ENCODE measurements around the gene DYRK1A. TPM values are rescaled to one million over a fixed set of nuclear protein-coding genes. Genes with fewer than 3 reads are reported as not detected.

DYRK1A gene
- total RNA-seq, 1 experiment from 2014 or later: 48.7 TPM

DNA sequence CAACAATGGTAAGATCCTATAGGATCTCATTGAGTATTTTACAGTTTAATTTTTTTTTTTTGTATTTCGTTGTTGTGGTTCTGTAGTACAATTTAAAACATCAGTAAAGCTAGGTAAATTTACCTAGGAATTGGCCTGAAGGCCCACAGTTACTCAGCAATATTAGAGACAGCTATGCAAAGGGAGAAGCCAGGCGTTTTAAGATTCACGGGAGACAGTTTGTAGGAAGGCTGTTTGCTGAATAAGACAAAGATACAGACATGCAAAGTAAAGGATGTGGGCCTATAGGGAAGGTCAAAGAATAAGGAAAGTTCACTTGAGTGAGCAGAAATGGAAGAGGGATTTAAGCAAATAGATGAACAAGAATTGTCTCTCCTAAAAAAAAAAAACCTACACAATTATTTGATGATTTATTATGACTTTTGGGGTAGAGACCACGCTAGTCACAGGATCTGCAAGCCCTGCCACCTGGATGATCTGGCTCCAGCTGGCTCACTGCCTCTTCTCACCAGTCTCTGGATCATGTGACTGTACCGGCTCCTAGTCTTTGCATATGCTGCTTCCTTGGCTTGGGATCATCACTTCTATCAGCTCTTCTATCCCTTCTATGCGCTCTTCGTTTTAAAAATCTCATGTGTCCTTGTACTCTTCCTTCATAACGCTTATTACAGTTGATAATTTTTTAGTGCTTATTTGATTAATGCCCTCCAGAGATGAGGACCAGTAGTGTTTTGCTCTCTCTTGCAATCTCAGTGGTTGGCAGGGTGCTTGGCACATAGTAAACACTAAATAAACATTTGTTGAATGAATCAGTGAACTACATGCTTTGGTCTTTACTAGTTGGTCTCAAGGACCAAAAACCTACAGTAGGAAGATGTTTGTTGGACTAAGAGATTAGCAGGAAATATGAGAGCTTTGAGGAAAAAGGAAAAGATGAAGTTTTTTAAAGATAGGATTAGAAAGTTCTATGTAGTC is 14.1 kb downstream of the DYRK1A start:
- Histone ChIP-seq H3K9ac (ENCODE audit: low read length) (peak overlapping the region; percentile 14; the same call in 1 of the 2 replicates), H3K4me3 (ENCODE audit: low read length) (no peak overlapping the region), H3K9me2 (replicated peaks; ENCODE audit: low read length) (no peaks in the 10 kb centered on the region), H3K4me1 (ENCODE audit: insufficient read depth, low read length) (peaks cover 35% of the 10 kb centered on the region), H3K79me2 (ENCODE audit: low read length) (peaks cover 100% of the 10 kb centered on the region), H3F3A (ENCODE audit: low read length, unreplicated experiment) (peaks cover 9% of the 10 kb centered on the region), H3K27ac (ENCODE audit: low read length) (peak overlapping the region; percentile 68), H2AFZ (ENCODE audit: low read length) (no peak overlapping the region), H3K36me3 (ENCODE audit: low read depth, low read length) (peaks cover 14% of the 10 kb centered on the region; the same call in 1 of the 2 replicates), H4K20me1 (ENCODE audit: low read length) (peaks cover 86% of the 10 kb centered on the region), H3K9me3 (ENCODE audit: low read length) (no peaks in the 10 kb centered on the region), H3K4me2 (ENCODE audit: low read length) (peak overlapping the region; percentile 48), H3K27me3 (ENCODE audit: low read length) (no peaks in the 10 kb centered on the region)
- DNase-seq (peak; percentile 64), ATAC-seq (peak; percentile 61)
- no peak for TF ChIP-seq EZH2phosphoT487 (IDR thresholded peaks at IDR 0.05; ENCODE audit: borderline replicate concordance, low read length)
- TF ChIP-seq EZH2 (IDR thresholded peaks at IDR 0.05; ENCODE audit: low read length, unreplicated experiment): no peak
- no peak for TF ChIP-seq CTCF (conservative IDR thresholded peaks at IDR 0.05; ENCODE audit: low read depth, low read length)
- BruUV-seq (replicated peaks): no TSS peak
- POLR2A ChIA-PET (ENCODE audit: unreplicated experiment): interaction anchor here (1.2 kb wide), 1 partner anchor 183 kb away, joined by 4 read pairs; no protein-coding TSS in a partner anchor
- intact Hi-C loops (cut with micrococcal nuclease): no loop called here
- CTCF ChIA-PET: no interaction called here

GRCh38 chr21:37381883-37382585 is 15.5 kb downstream of the DYRK1A start:
- Histone ChIP-seq H3K4me3 (ENCODE audit: low read length) (no peak overlapping the region), H4K20me1 (ENCODE audit: low read length) (peaks cover 90% of the 10 kb centered on the region), H3K9me3 (ENCODE audit: low read length) (no peaks in the 10 kb centered on the region), H3K27me3 (ENCODE audit: low read length) (no peaks in the 10 kb centered on the region), H3K9me2 (replicated peaks; ENCODE audit: low read length) (no peaks in the 10 kb centered on the region), H2AFZ (ENCODE audit: low read length) (no peak overlapping the region), H3K27ac (ENCODE audit: low read length) (peak overlapping the region; percentile 68), H3K79me2 (ENCODE audit: low read length) (peaks cover 100% of the 10 kb centered on the region), H3K4me1 (ENCODE audit: insufficient read depth, low read length) (peaks cover 31% of the 10 kb centered on the region), H3K9ac (ENCODE audit: low read length) (no peak overlapping the region), H3K36me3 (ENCODE audit: low read depth, low read length) (peaks cover 14% of the 10 kb centered on the region; the same call in 1 of the 2 replicates), H3F3A (ENCODE audit: low read length, unreplicated experiment) (peaks cover 9% of the 10 kb centered on the region), H3K4me2 (ENCODE audit: low read length) (peak overlapping the region; percentile 20; the same call in 1 of the 2 replicates)
- no TSS peak for BruUV-seq (replicated peaks)
- DNase-seq: peak; percentile 56
- ChIA-PET POLR2A (ENCODE audit: unreplicated experiment) (interaction anchor here (0.6 to 1.2 kb wide), 4 partner anchors 13 to 236 kb away, joined by 3 to 4 read pairs (median 4); no protein-coding TSS in a partner anchor), CTCF (no interaction called here)
- intact Hi-C loops (cut with micrococcal nuclease): no loop called here
- TF ChIP-seq EZH2 (IDR thresholded peaks at IDR 0.05; ENCODE audit: low read length, unreplicated experiment) (no peak), EZH2phosphoT487 (IDR thresholded peaks at IDR 0.05; ENCODE audit: borderline replicate concordance, low read length) (no peak), CTCF (conservative IDR thresholded peaks at IDR 0.05; ENCODE audit: low read depth, low read length) (no peak)
- peak; percentile 68 for ATAC-seq
